Kidney epithelial cell (primary cell): ENCODE results near the gene CNDP1. TPM values are rescaled to one million over a fixed set of nuclear protein-coding genes. Genes with fewer than 3 reads are reported as not detected.

Experiments used
- DNase-seq: peaks from one replicate; pipeline ENCODE4 v3.0.0-alpha.2; 2010; ENCODE audit warnings: low read depth
- H3K27me3 ChIP-seq: 2 replicates; pipeline ENCODE4 v1.6.0; 2011; ENCODE audit warnings: low read length; ENCODE audit not compliant: control insufficient read depth, insufficient read depth
- H3K36me3 ChIP-seq: 2 replicates; pipeline ENCODE4 v1.5.1; 2011; ENCODE audit warnings: low read length; ENCODE audit not compliant: control insufficient read depth, insufficient read depth
- H3K4me3 ChIP-seq: 2 replicates; pipeline ENCODE4 v1.5.1; 2011; ENCODE audit warnings: low read depth, mild to moderate bottlenecking, control low read depth, low read length
- CTCF ChIP-seq: IDR thresholded peaks from 2 replicates; pipeline ENCODE4 v1.5.1; 2011; ENCODE audit warnings: mild to moderate bottlenecking, moderate library complexity, low read length, control low read depth, inconsistent platforms; ENCODE audit not compliant: insufficient read depth, poor library complexity, severe bottlenecking
- total RNA-seq: library from RNA; depleted of rRNA; stranded (reverse); fragments of >200 nt; gene quantifications from 2 replicates; pipeline ENCODE4 v1.2.3, GENCODE V29; 2015

CNDP1 gene
- total RNA-seq, 1 donor from 2014 or later: not detected

GRCh38 chr18:74532511-74533025 is 1.7 kb upstream of the CNDP1 start:
- no peak for DNase-seq
- peaks cover 3% of the 10 kb centered on the region for H3K27me3 ChIP-seq
- H3K4me3 ChIP-seq: no peak overlapping the region
- no peaks in the 10 kb centered on the region for H3K36me3 ChIP-seq
- no peak for TF ChIP-seq CTCF

GRCh38 chr18:74533666-74534065 is 634 bp upstream of the CNDP1 start:
- H3K4me3 ChIP-seq: no peak overlapping the region
- DNase-seq: no peak
- TF ChIP-seq CTCF: no peak
- H3K36me3 ChIP-seq: no peaks in the 10 kb centered on the region
- H3K27me3 ChIP-seq: peaks cover 3% of the 10 kb centered on the region

- Histone ChIP-seq H3K4me3 (no peak overlapping the region), H3K27me3 (peaks cover 6% of the 10 kb centered on the region), H3K36me3 (no peaks in the 10 kb centered on the region)
- TF ChIP-seq CTCF: no peak
- DNase-seq: no peak
These were observed 815 bp downstream of the CNDP1 start for GRCh38 chr18:74534981-74535649.

GRCh38 chr18:74539289-74539688 is 5.0 kb downstream of the CNDP1 start:
- no peak overlapping the region for H3K4me3 ChIP-seq
- H3K27me3 ChIP-seq: peaks cover 3% of the 10 kb centered on the region
- no peak for DNase-seq
- no peaks in the 10 kb centered on the region for H3K36me3 ChIP-seq
- no peak for TF ChIP-seq CTCF

GRCh38 chr18:74540652-74541421 is 6.5 kb downstream of the CNDP1 start:
- peaks cover 3% of the 10 kb centered on the region for H3K27me3 ChIP-seq
- H3K36me3 ChIP-seq: no peaks in the 10 kb centered on the region
- no peak for DNase-seq
- no peak for TF ChIP-seq CTCF
- H3K4me3 ChIP-seq: no peak overlapping the region
